GM12865 (cell line): ENCODE measurements around the gene BANF2.

Experiments used
- DNase-seq: peaks from one replicate; pipeline ENCODE4 v3.0.0; 2010; ENCODE audit warnings: low read depth
- H3K4me3 ChIP-seq: 2 replicates; pipeline ENCODE4 v1.5.1; 2011; ENCODE audit warnings: mild to moderate bottlenecking, low read depth, low read length, control low read depth
- TF ChIP-seq, protein P1 (sequence below): IDR thresholded peaks from 2 replicates; pipeline ENCODE4 v1.5.1; 2011; ENCODE audit warnings: low read length, control low read depth, low read depth, inconsistent platforms; ENCODE audit not compliant: insufficient read depth; ENCODE audit errors: missing control alignments

Gene BANF2

GRCh38 chr20:17678886-17679285 lies 20.9 kb upstream of the BANF2 start:
- DNase-seq: no peak
- H3K4me3 ChIP-seq: no peak overlapping the region
- TF ChIP-seq, protein P1, sequence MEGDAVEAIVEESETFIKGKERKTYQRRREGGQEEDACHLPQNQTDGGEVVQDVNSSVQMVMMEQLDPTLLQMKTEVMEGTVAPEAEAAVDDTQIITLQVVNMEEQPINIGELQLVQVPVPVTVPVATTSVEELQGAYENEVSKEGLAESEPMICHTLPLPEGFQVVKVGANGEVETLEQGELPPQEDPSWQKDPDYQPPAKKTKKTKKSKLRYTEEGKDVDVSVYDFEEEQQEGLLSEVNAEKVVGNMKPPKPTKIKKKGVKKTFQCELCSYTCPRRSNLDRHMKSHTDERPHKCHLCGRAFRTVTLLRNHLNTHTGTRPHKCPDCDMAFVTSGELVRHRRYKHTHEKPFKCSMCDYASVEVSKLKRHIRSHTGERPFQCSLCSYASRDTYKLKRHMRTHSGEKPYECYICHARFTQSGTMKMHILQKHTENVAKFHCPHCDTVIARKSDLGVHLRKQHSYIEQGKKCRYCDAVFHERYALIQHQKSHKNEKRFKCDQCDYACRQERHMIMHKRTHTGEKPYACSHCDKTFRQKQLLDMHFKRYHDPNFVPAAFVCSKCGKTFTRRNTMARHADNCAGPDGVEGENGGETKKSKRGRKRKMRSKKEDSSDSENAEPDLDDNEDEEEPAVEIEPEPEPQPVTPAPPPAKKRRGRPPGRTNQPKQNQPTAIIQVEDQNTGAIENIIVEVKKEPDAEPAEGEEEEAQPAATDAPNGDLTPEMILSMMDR: no peak

GRCh38 chr20:17679941-17680835 lies 19.6 kb upstream of the BANF2 start:
- TF ChIP-seq, protein P1: no peak
- no peak for DNase-seq
- peak overlapping the region; percentile 79 for H3K4me3 ChIP-seq

GRCh38 chr20:17680836-17681725 lies 18.7 kb upstream of the BANF2 start:
- TF ChIP-seq, protein P1: peak; percentile 73
- H3K4me3 ChIP-seq: peak overlapping the region; percentile 79
- peak; percentile 87 for DNase-seq

DNA sequence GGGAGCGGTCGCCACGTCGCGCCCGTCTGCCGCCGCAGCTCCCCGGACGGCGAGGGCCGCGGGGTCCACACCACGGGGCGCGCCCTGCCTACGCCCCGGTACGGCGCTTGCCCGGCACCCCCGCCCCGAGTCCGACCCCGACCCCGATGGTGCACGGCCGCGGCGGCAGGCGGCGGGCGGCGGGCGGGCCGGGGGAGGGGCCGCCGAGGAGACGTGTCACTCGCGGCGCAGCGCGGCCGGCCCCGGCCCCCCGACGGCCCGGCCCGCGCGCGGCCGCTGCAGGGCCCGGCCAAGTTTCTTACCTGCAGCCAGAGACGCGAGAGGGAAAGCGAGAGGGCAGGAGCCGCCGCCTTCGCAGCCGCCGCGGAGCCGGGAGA lies 18.1 kb upstream of the BANF2 start:
- peak overlapping the region; percentile 71 for H3K4me3 ChIP-seq
- DNase-seq: no peak
- TF ChIP-seq, protein P1: no peak

DNA sequence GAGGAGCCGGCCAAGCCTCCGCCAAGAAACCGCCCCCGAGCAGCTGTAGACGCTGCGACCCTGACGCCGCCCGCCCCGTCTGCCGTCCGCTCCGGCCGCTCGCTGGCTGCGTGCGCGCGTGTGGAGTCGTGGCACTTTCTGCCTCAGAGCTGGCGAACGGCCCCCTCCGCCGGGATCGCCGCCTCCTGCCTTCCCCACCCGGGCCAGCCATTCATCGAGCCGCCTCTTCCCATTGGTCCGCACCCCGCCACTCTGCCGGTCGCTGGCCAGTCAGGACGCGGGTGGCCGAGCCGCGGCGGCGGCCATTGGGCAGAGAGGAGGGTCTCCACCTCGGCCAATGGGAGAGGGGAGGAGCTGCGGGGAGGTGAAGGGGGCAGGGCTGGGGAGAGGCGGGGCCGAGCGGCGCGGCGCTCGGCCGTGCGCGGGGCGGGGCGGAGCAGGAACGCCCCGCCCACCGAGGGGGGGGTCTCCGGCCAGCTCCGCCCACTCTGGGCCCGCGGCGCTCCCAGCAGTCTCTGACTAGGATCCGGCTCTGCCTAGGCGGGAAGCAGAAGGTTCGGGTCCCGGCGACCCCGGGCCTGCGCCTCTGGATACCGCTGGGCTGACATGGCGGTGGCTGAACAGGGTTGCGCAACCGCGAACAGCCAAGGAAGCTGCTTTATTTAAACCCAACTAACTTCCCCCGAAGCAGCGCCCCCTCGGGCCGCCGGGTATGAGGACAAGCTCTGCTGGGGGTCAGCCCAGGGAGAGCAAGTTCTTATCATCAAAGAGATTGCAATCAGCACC lies 17.5 kb upstream of the BANF2 start, which contains the start of gene RRBP1:
Gene RRBP1 (minus strand): TSS at position 140 of the 786 bp plus-strand sequence. CDS start 21,735 bp downstream, outside the sequence.
- peak; percentile 99 for DNase-seq
- peak within 1 kb of the TSS; percentile 71 for H3K4me3 ChIP-seq
- TF ChIP-seq, protein P1: peak; percentile 75

- DNase-seq: no peak
- TF ChIP-seq, protein P1: no peak
- H3K4me3 ChIP-seq: peak overlapping the region; percentile 50
Observed at GRCh38 chr20:17682889-17683198, 16.9 kb upstream of the BANF2 start.
